Peyer's patch (tissue), 4 donors: ENCODE data around the gene GAL3ST3. TPM values are rescaled to one million over a fixed set of nuclear protein-coding genes. Genes with fewer than 3 reads are reported as not detected.
A peak's percentile ranks its signal among the peaks of the same experiment; 100 is the strongest.

Experiments
- DNase-seq, 3 donors: peaks; one replicate each; pipeline ENCODE4 v3.0.0-alpha.2; 2017 to 2019
- H3K27ac ChIP-seq, 4 donors: fragments of 200-600 bp; sonication (generic); one replicate each; pipeline ENCODE4 v1.5.1; 2016 to 2019
- H3K27me3 ChIP-seq, 2 donors: fragments of 200-600 bp; sonication (generic); one replicate each; pipeline ENCODE4 v1.5.1; 2019
- H3K36me3 ChIP-seq, 3 donors: fragments of 200-600 bp; sonication (generic); one replicate each; pipeline ENCODE4 v1.5.1; 2016 to 2019
- H3K4me1 ChIP-seq, 4 donors: fragments of 200-600 bp; sonication (generic); one replicate each; pipeline ENCODE4 v1.5.1; 2016 to 2019
- H3K4me3 ChIP-seq, 4 donors: fragments of 200-600 bp; sonication (generic); 1 replicate in 3 of 4; 2 replicates in 1 of 4; pipeline ENCODE4 v1.5.1; 2016 to 2019; ENCODE audit warnings: mild to moderate bottlenecking in 1 of 4
- H3K9me3 ChIP-seq, 4 donors: fragments of 200-600 bp; sonication (generic); one replicate each; pipeline ENCODE4 v1.5.1; 2016 to 2019; ENCODE audit warnings: mild to moderate bottlenecking in 1 of 4
- POLR2A ChIP-seq, 2 donors: fragments of 450-650 bp; IDR thresholded peaks; one replicate each; pipeline ENCODE4 v1.5.1; 2017; ENCODE audit warnings: antibody characterized with exemption in 2 of 2, mild to moderate bottlenecking in 2 of 2, moderate library complexity in 2 of 2
- total RNA-seq, 4 donors: library from RNA; depleted of rRNA; stranded (reverse); fragments of >200 nt; gene quantifications; one replicate each; pipeline ENCODE4 v1.1.0, GENCODE V29; 2016
- TF ChIP-seq, protein P1 (sequence below), 6 experiments: fragments of 450-650 bp in 4 of 6; fragments of 200-600 bp in 2 of 6; sonication (generic) in 1 of 6; IDR thresholded peaks; one replicate each; pipeline ENCODE4 v1.5.1; 2017 to 2019; ENCODE audit warnings: antibody characterized with exemption in 6 of 6, mild to moderate bottlenecking in 3 of 6, moderate library complexity in 1 of 6

The GAL3ST3 gene
- total RNA-seq, 4 donors from 2014 or later = not detected

DNA sequence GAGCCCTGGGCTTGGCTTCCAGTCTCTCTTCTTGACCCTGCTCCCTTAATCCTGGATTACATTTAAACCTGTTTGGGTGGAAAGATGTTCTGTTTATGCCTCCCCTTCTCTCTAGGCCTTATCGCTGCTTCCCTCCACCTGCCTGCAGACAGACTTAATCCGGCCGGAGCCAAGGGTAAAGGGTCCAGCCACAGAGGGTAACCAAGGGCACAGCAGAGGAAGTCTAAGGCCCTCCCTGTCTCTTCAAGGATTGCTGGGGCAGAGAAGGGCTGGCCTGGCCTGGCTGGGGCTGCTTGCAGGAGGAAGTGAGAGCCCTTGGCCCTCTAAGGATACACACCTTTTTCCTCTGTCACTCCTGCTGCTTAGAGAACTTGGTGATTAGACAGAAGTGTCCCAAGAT is 2.1 kb downstream of the GAL3ST3 start:
- Histone ChIP-seq H3K27me3 (no peaks in the 10 kb centered on the region), H3K4me3 (no peak overlapping the region), H3K36me3 (no peaks in the 10 kb centered on the region), H3K27ac (no peak overlapping the region), H3K4me1 (peaks cover 0 to 7% (median 4%) of the 10 kb centered on the region in 4 donors), H3K9me3 (no peaks in the 10 kb centered on the region)
- no peak for DNase-seq
- TF ChIP-seq, protein P1, sequence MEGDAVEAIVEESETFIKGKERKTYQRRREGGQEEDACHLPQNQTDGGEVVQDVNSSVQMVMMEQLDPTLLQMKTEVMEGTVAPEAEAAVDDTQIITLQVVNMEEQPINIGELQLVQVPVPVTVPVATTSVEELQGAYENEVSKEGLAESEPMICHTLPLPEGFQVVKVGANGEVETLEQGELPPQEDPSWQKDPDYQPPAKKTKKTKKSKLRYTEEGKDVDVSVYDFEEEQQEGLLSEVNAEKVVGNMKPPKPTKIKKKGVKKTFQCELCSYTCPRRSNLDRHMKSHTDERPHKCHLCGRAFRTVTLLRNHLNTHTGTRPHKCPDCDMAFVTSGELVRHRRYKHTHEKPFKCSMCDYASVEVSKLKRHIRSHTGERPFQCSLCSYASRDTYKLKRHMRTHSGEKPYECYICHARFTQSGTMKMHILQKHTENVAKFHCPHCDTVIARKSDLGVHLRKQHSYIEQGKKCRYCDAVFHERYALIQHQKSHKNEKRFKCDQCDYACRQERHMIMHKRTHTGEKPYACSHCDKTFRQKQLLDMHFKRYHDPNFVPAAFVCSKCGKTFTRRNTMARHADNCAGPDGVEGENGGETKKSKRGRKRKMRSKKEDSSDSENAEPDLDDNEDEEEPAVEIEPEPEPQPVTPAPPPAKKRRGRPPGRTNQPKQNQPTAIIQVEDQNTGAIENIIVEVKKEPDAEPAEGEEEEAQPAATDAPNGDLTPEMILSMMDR (IDR thresholded peaks at IDR 0.05) = no peak
- no peak for TF ChIP-seq POLR2A (IDR thresholded peaks at IDR 0.05)

DNA sequence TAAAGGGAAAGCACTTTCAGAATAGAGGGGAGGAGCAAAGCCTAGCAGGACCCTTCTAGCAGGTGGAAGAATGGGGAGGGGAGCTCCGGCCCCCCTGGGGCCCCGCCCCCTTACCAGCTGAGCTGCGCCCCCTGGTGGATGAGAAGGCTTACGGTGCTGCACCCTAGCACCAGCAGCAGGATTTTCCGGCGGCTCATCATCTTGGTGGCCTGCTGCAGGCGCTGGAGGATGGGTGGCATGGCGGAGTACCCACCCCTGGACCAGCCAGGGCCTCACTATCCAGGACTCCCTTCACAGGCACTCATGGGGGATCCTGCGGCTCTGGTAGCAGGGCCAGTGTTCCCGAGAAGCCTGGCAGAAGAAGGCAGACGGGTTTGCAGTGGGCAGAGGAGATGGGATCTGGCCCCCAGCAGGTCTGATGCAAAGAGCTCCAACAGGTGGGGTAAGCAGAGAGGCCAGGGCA is 3.8 kb downstream of the GAL3ST3 start:
- TF ChIP-seq, protein P1 (IDR thresholded peaks at IDR 0.05) = peak; percentile 74 to 94 (median 80)
- TF ChIP-seq POLR2A (IDR thresholded peaks at IDR 0.05) = no peak
- H3K4me3 ChIP-seq = peak overlapping the region in 1 of 4 donors; percentile 17
- peak; percentile 76 to 90 (median 77) for DNase-seq
- no peaks in the 10 kb centered on the region for H3K9me3 ChIP-seq
- peaks cover 0 to 4% (median 0%) of the 10 kb centered on the region in 4 donors for H3K4me1 ChIP-seq
- H3K36me3 ChIP-seq = no peaks in the 10 kb centered on the region
- H3K27me3 ChIP-seq = no peaks in the 10 kb centered on the region
- H3K27ac ChIP-seq = no peak overlapping the region

DNA sequence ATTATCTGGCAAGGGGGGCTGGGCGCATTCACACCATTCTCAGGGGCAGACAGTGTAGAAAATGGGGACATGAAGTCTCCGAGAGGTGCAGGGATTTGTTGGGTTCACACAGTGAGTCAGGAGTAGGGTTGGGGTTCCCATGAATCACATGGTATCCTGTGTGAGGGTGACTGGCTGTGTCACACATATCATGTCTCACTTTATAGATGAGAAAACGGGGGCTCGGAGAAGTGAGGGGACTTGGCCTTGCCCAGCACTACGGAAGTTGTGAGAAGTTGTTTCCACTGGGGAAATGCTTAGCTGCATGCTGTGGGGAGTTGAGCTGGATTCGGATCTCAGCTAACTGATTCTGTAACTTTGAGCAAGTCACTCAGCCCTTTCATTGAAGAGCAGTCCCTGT is 4.2 kb downstream of the GAL3ST3 start:
- no peaks in the 10 kb centered on the region for H3K9me3 ChIP-seq
- no peak overlapping the region for H3K27ac ChIP-seq
- H3K4me1 ChIP-seq = peaks cover 0 to 4% (median 0%) of the 10 kb centered on the region in 4 donors
- H3K36me3 ChIP-seq = no peaks in the 10 kb centered on the region
- H3K4me3 ChIP-seq = peak overlapping the region in 1 of 4 donors; percentile 17
- TF ChIP-seq POLR2A (IDR thresholded peaks at IDR 0.05) = no peak
- TF ChIP-seq, protein P1 (IDR thresholded peaks at IDR 0.05) = no peak
- H3K27me3 ChIP-seq = no peaks in the 10 kb centered on the region
- DNase-seq = no peak

DNA sequence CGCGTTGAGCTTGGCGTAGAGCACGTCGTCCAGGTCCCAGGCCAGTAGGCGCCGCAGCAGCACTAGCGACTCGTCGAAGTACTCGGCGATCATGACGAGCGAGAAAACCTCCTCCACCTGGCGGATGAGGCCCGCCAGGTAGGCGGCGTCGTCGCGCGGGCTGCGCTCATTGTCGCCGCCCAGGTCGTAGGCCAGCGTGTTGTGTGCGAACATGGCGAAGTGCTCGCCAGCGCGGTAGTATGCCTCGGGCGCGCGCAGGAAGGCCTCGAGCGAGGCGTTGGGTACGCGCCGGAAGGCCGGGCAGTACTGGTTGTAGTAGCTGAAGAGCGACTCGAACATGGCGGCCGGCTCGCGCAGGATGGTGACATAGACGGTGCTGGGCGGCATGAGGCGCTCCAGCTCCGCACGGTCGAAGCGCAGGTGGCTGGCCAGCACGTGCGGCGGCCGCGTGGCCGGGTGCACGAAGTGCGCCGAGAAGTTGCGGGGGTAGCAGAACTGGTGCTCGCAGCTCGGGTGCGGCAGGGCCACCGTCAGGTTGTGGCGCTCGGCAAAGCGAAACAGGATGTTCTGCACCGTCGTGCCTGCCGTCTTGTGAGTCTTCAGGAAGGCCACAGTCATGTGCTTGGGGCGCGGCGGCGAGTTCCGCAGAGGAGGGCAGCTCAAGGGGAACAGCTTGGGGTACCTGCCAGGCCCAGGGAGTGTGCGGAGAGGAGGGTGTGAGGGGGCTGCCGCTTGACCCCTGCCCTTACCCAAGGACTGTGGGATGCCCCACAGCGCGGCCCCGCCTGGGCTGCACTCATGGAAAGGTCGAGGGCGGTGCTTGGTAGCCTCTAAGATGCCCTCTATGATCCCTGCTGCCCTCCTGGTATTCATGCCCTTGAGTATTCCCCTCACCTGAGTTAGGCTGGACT is 5.7 kb downstream of the GAL3ST3 start:
- no peaks in the 10 kb centered on the region for H3K36me3 ChIP-seq
- TF ChIP-seq POLR2A (IDR thresholded peaks at IDR 0.05) = no peak
- TF ChIP-seq, protein P1 (IDR thresholded peaks at IDR 0.05) = no peak
- no peaks in the 10 kb centered on the region for H3K27me3 ChIP-seq
- DNase-seq = no peak
- peaks cover 0 to 4% (median 0%) of the 10 kb centered on the region in 4 donors for H3K4me1 ChIP-seq
- no peak overlapping the region for H3K27ac ChIP-seq
- no peak overlapping the region for H3K4me3 ChIP-seq
- H3K9me3 ChIP-seq = no peaks in the 10 kb centered on the region

DNA sequence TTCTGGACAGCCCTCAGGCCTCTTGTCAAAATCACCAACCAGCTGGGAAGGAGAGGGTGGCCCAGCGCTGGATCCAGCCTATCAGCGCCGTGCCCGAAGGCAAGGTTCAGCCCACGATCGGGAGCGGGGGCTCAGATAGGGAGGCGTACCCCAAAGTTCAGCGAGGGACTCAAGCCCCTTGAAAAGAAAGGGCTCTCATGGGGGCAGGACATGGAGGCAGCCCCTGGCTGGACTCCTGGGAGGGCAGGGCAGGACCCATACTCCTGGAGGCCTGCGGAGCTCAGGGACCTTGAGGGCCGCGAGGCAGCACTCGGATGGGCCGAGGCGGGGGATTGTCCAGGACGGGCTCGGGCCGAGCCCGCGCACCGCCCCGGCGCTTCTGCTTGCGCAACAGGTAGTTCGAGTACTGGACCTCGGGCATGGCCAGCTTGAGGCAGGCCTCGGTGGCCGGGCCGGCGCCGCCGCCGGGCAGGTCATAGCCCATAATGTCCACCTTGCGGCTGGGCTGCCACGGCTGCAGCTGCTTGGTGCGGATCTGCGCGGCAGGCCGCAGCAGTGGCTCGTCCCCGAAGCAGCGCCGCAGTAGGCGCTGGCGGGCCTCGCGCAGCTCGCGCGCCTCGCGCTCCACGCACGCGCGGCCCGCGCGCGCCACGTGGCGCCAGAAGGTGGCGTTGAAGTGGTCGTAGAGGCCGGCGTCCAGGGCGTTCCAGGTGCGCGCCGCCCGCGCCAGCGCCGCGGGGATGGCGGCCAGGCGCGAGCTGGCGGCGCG is 6.5 kb downstream of the GAL3ST3 start:
- DNase-seq = no peak
- Histone ChIP-seq H3K27ac (no peak overlapping the region), H3K36me3 (no peaks in the 10 kb centered on the region), H3K9me3 (no peaks in the 10 kb centered on the region), H3K27me3 (no peaks in the 10 kb centered on the region), H3K4me3 (no peak overlapping the region), H3K4me1 (peaks cover 0 to 4% (median 0%) of the 10 kb centered on the region in 4 donors)
- no peak for TF ChIP-seq POLR2A (IDR thresholded peaks at IDR 0.05)
- TF ChIP-seq, protein P1 (IDR thresholded peaks at IDR 0.05) = no peak
